MCF 10A (cell line): Measurements from ENCODE around the gene SOAT2. TPM values are rescaled to one million over a fixed set of nuclear protein-coding genes. Genes with fewer than 3 reads are reported as not detected.

Experiments used
- BruUV-seq: library from RNA; stranded (reverse); fragments of 400-500 nt; replicated peaks from 2 replicates; lab custom pipeline; 2021; lab: Mats Ljungman, UMichigan
- CTCF ChIA-PET: fragments of 300-600 bp; sonication (Branson Sonifier 250); formaldehyde crosslinking; extraction: SDS; loops from one replicate; lab custom pipeline; 2021; ENCODE audit warnings: antibody characterized with exemption, inconsistent platforms; lab: Yijun Ruan, JAX
- POLR2A ChIA-PET: fragments of 300-600, 350-650 bp; sonication (Branson Sonifier 250); formaldehyde crosslinking; extraction: SDS; loops from one replicate; lab custom pipeline; 2020; ENCODE audit warnings: antibody characterized with exemption, inconsistent platforms; lab: Yijun Ruan, JAX
- DNase-seq: peaks from one replicate; pipeline ENCODE4 v3.0.0-alpha.2; 2018; ENCODE audit not compliant: unreplicated experiment
- H3K27ac Mint-ChIP-seq: one replicate; pipeline ENCODE4 v1.8.0; 2022; ENCODE audit warnings: mild to moderate bottlenecking, low read depth, mixed read lengths; ENCODE audit not compliant: unreplicated experiment
- H3K27me3 Mint-ChIP-seq: one replicate; pipeline ENCODE4 v1.8.0; 2022; ENCODE audit warnings: mixed read lengths; ENCODE audit not compliant: insufficient read depth, unreplicated experiment
- H3K36me3 Mint-ChIP-seq: one replicate; pipeline ENCODE4 v1.8.0; 2022; ENCODE audit warnings: mild to moderate bottlenecking, moderate library complexity, mixed read lengths; ENCODE audit not compliant: insufficient read depth, unreplicated experiment
- H3K4me1 Mint-ChIP-seq: one replicate; pipeline ENCODE4 v1.8.0; 2022; ENCODE audit warnings: mixed read lengths; ENCODE audit not compliant: insufficient read depth, unreplicated experiment
- H3K4me3 Mint-ChIP-seq: one replicate; pipeline ENCODE4 v1.8.0; 2022; ENCODE audit warnings: mild to moderate bottlenecking, moderate library complexity, mixed read lengths; ENCODE audit not compliant: unreplicated experiment
- H3K9me3 Mint-ChIP-seq: one replicate; pipeline ENCODE4 v1.8.0; 2022; ENCODE audit warnings: mixed read lengths; ENCODE audit not compliant: unreplicated experiment
- intact Hi-C: fragments of 100-400 bp; cut with micrococcal nuclease; formaldehyde crosslinking; loops from 2 replicates; pipeline ENCODE4 v1.14.1; 2022
- total RNA-seq: library from RNA; stranded (reverse); gene quantifications from 2 replicates; pipeline ENCODE4 v1.2.3, GENCODE V29; 2022
- TF ChIP-seq, protein P1 (sequence below): fragments of 200-600 bp; IDR thresholded peaks from one replicate; pipeline ENCODE4 v1.8.0; 2022; ENCODE audit warnings: antibody characterized with exemption, mild to moderate bottlenecking; ENCODE audit not compliant: unreplicated experiment

The SOAT2 gene
- total RNA-seq, 1 experiment from 2014 or later = not detected

DNA sequence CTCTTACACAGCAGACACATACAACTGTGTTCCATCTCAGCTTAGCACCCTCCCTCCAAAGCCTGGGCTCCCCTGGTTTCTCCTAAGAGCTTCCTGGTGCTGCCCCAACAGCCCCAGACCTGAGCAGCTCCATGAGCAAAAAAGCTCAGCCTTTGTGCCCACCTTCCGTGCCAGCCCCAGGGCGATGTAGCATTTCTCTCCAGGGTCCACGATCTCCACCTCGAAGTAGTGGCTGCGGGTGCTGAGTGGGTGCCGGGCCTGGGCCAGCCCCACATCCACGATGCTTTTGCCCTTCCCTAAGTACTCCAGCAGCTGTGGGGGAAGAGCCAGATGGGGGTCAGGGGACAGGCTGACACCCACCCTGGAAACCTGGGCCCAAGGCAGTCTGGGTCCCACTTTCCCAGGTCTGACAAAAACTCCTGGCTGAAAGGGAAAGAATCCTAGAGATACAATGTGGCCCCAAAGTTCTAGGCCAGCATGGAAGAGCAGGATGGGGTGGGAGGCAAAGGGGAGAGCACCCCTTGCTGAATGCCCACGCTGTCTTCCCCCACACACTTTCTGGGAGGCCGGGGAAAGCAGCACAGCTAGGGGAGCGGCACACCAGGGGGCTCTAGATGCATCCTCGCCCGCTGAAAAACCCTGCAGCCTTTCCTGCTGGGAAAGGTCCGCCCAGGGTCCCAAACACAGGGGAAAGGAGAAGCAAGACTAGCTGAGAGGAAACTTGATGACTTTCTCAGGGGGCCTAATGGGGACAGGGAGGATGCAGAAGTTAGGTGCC is 35.1 kb upstream of the SOAT2 start:
- CTCF ChIA-PET = interaction anchor here (0.6 to 15.4 kb wide), 11 partner anchors 10 to 223 kb away, joined by 3 to 267 read pairs (median 3); partner anchors contain the start of genes IGFBP6, SOAT2 and SPRYD3

DNA sequence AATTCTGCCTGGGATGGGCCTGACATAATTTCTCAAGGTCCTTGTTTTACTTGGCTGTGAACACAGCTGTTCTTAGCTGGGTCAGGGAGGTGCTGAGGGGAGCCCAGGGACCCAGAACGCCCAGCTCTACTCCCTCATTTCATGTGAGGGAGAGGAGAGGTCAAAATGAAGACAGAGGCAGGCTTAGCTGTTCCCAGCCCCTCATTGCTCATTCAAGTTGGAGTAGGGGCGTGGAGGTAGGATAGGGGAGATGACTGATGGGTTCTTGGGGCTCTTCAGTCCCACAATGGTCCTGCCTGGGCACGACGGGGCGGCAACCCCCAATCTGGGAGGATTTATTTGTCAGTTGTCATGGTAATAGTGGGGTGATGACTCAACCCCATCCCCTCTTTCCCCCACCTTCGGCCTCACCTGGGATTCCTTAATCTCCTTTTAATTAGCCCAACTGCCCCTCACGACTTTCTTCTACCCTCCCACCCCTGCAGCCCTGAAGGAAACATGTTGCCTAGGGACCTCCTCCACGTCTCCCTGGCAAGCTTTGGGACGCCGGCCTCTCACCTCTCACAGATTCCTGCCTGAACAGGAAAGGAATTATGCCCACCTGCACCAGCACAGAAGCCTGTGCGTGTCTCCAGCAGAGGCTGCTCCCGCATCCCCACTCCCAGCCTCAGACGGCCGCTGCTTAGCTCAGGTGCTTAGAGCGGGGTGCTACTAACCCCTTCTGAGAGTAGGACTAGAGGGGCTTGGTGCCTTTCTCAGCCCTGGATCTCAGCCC is 34.3 kb upstream of the SOAT2 start:
- BruUV-seq = no TSS peak
- no peaks in the 10 kb centered on the region for H3K9me3 Mint-ChIP-seq
- H3K36me3 Mint-ChIP-seq = peaks cover 57% of the 10 kb centered on the region
- no peak for DNase-seq
- TF ChIP-seq, protein P1, sequence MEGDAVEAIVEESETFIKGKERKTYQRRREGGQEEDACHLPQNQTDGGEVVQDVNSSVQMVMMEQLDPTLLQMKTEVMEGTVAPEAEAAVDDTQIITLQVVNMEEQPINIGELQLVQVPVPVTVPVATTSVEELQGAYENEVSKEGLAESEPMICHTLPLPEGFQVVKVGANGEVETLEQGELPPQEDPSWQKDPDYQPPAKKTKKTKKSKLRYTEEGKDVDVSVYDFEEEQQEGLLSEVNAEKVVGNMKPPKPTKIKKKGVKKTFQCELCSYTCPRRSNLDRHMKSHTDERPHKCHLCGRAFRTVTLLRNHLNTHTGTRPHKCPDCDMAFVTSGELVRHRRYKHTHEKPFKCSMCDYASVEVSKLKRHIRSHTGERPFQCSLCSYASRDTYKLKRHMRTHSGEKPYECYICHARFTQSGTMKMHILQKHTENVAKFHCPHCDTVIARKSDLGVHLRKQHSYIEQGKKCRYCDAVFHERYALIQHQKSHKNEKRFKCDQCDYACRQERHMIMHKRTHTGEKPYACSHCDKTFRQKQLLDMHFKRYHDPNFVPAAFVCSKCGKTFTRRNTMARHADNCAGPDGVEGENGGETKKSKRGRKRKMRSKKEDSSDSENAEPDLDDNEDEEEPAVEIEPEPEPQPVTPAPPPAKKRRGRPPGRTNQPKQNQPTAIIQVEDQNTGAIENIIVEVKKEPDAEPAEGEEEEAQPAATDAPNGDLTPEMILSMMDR = no peak
- ChIA-PET POLR2A (interaction anchor here (1.0 kb wide), 1 partner anchor 8 kb away, joined by 3 read pairs; no protein-coding TSS in a partner anchor), CTCF (interaction anchor here (0.6 to 15.4 kb wide), 7 partner anchors 9 to 222 kb away, joined by 3 to 267 read pairs (median 5); partner anchors contain the start of genes IGFBP6, SOAT2 and SPRYD3)
- intact Hi-C loops = no loop called here
- H3K4me1 Mint-ChIP-seq = peaks cover 12% of the 10 kb centered on the region
- no peak overlapping the region for H3K27ac Mint-ChIP-seq
- H3K4me3 Mint-ChIP-seq = no peak overlapping the region
- H3K27me3 Mint-ChIP-seq = no peaks in the 10 kb centered on the region

More for the DNA sequence above, 35.1 kb upstream of the SOAT2 start:
- TF ChIP-seq, protein P1 = no peak
- Mint-ChIP-seq H3K4me1 (peaks cover 11% of the 10 kb centered on the region), H3K27ac (no peak overlapping the region), H3K36me3 (peaks cover 55% of the 10 kb centered on the region), H3K27me3 (no peaks in the 10 kb centered on the region), H3K9me3 (no peaks in the 10 kb centered on the region), H3K4me3 (no peak overlapping the region)
- BruUV-seq = no TSS peak
- intact Hi-C loops = loop anchor here (2.0 kb wide), 1 partner anchor 123 kb away; no protein-coding TSS in a partner anchor
- POLR2A ChIA-PET = interaction anchor here (0.8 to 1.0 kb wide), 2 partner anchors 9 to 12 kb away, joined by 3 read pairs; no protein-coding TSS in a partner anchor
- no peak for DNase-seq

DNA sequence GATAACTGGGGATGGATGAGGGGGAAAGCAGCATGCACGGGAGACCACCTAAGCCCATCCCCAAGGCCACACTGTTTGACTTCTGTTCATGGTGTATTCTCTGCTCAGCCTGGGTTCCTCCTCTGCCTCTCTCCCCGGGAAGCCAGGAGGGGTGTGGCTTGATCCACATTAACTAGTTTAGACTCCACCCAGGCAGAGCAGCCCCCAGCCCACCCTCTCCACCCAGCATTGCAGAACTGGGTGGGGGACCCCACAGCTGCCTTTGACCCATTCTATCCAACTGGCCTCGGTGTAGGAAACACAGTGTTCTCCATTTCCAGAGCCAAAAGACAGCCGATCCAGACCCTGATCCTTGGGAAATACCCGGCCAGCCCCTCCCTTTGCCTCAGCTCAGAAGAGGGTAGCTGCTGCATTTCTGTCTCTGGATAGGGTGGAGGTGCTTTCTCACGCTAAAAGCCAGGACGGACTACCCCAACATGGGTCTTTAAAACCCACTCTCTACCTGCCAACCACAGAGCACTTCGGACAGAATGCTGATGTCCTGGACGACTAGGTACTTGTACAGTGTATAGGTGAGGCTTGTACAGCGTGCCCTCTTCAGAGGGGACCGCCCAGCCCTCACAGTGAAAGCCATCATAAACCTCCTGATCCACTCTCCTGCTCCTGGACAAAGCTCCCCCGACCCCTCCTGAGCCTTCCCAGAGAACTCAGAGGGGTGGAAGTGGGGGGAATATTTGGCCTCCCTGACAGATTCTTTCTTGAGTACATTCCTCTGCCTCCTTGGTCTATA is 33.5 kb upstream of the SOAT2 start:
- ChIA-PET POLR2A (no interaction called here), CTCF (interaction anchor here (1.0 to 15.4 kb wide), 3 partner anchors 11 to 252 kb away, joined by 3 to 267 read pairs (median 5); partner anchors contain the start of genes AAAS, IGFBP6 and SOAT2)
- H3K4me3 Mint-ChIP-seq = no peak overlapping the region
- H3K36me3 Mint-ChIP-seq = peaks cover 56% of the 10 kb centered on the region
- TF ChIP-seq, protein P1 = no peak
- H3K27me3 Mint-ChIP-seq = no peaks in the 10 kb centered on the region
- no TSS peak for BruUV-seq
- H3K9me3 Mint-ChIP-seq = no peaks in the 10 kb centered on the region
- intact Hi-C loops = no loop called here
- no peak for DNase-seq
- H3K4me1 Mint-ChIP-seq = peaks cover 17% of the 10 kb centered on the region
- H3K27ac Mint-ChIP-seq = no peak overlapping the region
